Fibroblast of skin of left biceps (primary cell): ENCODE measurements around the gene ITLN1.
"Not testable (repeated sequence)": the region's sequence is repeated elsewhere in the genome, so short reads cannot be mapped to it uniquely, and the experiment has no call there.

Experiments used
- DNase-seq, 2 experiments: peaks; one replicate each; pipeline ENCODE4 v3.0.0-alpha.2; 2013; ENCODE audit warnings: low read depth in 2 of 2

Gene ITLN1

GRCh38 chr1:160885042-160885441 lies at the start of gene ITLN1:
TSS of gene ITLN1 (minus strand) at chr1:160885180. CDS start at chr1:160884877, 303 bp downstream.
- DNase-seq = no peak

GRCh38 chr1:160933305-160933704 lies 48.3 kb upstream of the ITLN1 start:
- not testable (repeated sequence) for DNase-seq

- no peak for DNase-seq
Observed at GRCh38 chr1:160925652-160926244, 40.8 kb upstream of the ITLN1 start.

GRCh38 chr1:160924791-160925651 lies 40.0 kb upstream of the ITLN1 start:
- DNase-seq = no peak

GRCh38 chr1:160916666-160917065 lies 31.7 kb upstream of the ITLN1 start:
- no peak for DNase-seq

- DNase-seq = not testable (repeated sequence)
Observed at GRCh38 chr1:160913229-160913628, 28.2 kb upstream of the ITLN1 start.

- DNase-seq = no peak
Observed at GRCh38 chr1:160911925-160912324, 26.9 kb upstream of the ITLN1 start.

GRCh38 chr1:160911441-160911840 lies 26.5 kb upstream of the ITLN1 start:
- DNase-seq = no peak

GRCh38 chr1:160910170-160910750 lies 25.3 kb upstream of the ITLN1 start:
- DNase-seq = no peak

GRCh38 chr1:160907976-160908375 lies 23.0 kb upstream of the ITLN1 start:
- no peak for DNase-seq

GRCh38 chr1:160905617-160905989 lies 20.6 kb upstream of the ITLN1 start:
- no peak for DNase-seq

GRCh38 chr1:160904783-160905616 lies 20.0 kb upstream of the ITLN1 start:
- no peak for DNase-seq

- DNase-seq = not testable (repeated sequence)
Observed at GRCh38 chr1:160902251-160902650, 17.3 kb upstream of the ITLN1 start.

- no peak for DNase-seq
Observed at GRCh38 chr1:160901768-160902167, 16.8 kb upstream of the ITLN1 start.

- not testable (repeated sequence) for DNase-seq
Observed at GRCh38 chr1:160900683-160901082, 15.7 kb upstream of the ITLN1 start.

- DNase-seq = not testable (repeated sequence)
Observed at GRCh38 chr1:160894368-160895135, 9.6 kb upstream of the ITLN1 start.

- no peak for DNase-seq
Observed at GRCh38 chr1:160891474-160891873, 6.5 kb upstream of the ITLN1 start.

GRCh38 chr1:160888926-160889325 lies 3.9 kb upstream of the ITLN1 start:
- DNase-seq = no peak

- DNase-seq = no peak
Observed at GRCh38 chr1:160887071-160887470, 2.1 kb upstream of the ITLN1 start.

- no peak for DNase-seq
Observed at GRCh38 chr1:160884579-160884978, 401 bp downstream of the ITLN1 start.
